RPMI8226 (cell line): Measurements from ENCODE around the gene STOML1.

Experiments
- DNase-seq: peaks from one replicate; pipeline ENCODE4 v3.0.0-alpha.2; 2015

STOML1 gene

DNA sequence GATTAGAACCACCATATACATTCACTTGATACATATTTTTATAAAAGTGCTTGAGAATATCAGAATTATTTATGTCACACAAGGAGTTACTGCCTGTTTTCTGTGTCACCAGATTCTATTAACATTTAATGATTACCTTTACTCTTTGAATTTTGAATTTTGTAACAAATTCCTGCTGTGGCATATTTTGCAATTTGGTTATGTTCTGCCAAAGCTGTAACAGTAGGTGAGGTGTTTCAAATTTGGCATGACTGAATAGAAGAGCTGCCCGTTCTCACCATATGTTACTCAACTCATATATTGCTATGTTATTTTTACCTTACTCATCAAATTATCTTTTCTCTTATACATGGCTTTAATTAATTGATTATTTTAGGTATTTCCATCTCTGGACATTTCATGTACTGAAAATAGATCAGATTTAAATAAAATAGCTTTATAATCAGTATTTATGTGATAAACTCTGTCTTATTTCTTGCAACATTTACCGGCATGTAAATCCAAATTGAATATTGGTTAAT lies 21.3 kb upstream of the STOML1 start:
- no peak for DNase-seq

DNA sequence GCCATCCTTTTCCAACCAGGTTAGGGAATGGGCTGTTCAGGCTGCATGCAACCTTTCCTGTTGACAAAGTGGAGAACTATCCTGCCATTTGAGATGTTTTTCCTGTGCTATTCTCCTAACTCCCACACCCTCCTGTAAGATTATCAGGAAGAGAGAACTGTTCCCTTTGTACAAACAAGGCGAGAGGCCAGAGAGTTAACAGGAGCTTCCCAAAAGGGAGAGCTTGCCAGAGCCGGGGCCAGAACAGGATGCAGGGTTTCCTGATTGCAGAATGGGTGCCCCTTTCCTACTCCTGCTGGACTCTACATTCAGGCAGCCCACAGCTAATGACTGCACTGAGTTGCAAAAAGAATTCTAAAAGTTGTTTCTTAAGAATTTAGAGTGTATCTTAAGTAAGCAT lies 19.5 kb upstream of the STOML1 start:
- DNase-seq = no peak

DNA sequence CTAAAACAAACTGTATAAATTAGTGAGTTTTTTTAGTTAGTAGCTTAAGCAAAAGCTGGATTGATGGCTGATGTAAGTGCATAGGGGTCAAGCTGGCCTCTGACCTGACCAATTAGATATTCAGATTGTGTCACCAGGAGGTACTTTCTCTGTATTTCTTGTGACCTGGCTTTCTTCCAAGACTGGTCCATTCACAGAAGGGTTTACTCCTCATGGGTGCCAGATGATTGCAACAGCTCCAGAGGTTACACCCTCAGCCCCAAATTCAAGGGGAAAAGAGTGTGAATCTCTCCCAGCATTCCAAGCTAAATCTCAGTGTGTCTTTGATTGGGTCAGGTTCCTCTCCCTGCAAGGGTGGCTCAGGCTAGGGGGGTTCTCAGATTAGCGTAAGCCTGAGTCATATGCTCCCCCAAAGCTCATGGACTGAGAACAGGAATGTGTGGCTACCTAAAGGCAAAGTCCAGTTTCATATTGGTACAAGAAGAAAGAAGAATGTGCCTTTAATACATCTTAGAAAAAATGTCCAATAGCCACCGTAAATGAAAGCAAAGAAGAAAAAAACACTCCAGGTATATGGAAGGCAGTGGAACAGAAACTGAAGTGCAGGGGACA lies 18.9 kb upstream of the STOML1 start:
- DNase-seq = no peak

DNA sequence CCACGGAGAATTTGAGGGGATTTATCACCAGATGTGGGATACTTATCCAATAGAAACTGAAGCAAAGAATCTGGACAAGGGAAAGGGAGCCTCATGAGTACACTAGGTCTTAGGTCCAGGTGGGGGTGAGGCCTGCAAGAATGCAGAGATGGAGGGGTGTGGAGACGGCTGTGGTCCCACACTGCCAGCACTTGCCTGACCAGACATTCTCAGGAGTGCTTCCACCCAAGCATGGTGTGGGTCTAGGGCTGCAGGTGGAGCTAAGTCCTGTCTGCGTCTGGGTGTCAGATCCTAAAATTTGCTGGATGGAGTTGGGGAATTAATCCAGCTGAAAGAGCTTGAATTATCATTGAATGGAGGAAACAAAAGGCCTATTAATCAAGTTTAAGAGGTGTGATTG lies 16.8 kb upstream of the STOML1 start:
- no peak for DNase-seq

DNA sequence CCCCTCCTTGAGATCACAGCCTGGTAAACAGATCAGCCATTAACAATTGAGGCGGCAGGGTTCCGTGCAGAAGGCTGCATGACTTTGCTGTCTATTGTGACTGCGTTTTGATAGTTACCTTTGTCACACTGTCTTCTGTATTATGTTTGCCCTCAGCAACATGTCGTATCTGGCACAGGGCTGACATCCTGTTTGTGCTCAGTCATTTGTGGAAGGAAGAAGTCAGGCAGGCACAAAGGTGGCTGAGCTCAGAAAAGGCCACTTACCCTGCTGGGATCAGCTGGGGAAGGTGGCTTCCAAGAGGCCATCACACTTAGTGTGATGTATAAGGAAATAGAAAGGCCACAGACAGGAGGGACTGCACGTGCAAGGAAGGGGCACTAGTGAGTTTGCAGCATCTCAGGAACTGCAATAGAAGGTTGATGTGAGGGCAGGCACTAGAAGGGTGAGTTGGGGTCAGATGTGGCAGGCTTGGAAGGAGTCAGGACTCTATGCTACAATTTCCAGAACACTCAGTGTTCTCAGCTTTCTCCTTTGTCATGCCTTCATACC lies 15.8 kb upstream of the STOML1 start:
- DNase-seq = no peak

DNA sequence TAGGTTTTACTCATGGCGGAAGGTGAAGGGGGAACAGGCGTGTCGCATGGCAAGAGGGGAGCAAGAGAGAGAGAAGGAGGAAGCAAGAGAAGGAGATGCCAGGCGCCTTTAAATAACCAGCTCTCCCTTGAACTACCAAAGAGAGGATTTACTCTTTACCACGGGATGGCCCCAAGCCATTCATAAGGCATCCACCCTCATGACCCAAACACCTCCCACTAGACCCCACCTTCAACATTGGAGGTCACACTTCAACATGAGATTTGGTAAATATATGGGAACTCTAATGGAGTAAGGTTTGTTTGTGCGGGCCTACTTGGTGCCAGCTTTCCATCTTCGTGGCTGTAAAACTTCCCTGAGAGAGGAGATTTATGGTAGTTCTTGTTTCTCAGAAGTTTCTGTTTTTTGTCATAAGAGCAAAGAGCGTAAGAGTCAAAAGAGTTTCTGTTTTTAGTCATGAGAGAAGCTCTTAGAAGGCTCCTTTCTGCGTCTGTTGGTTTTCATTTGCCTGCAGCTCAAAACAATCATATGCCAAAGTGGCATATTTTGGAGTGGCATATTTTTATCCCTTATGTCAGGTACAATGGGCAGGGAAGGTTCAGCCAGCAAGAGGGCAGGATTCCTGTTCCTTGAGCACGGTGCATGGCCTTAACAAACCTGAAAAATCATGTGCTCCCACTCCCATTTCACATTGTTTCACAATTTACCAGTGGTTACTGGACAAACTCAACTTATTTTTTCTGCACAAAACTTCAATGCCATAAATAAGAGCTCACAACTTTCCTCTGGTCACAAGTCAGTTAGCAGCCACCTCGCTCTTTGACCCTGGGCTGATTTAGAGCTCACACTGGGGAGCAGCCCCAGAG lies 14.9 kb upstream of the STOML1 start:
- DNase-seq = no peak

DNA sequence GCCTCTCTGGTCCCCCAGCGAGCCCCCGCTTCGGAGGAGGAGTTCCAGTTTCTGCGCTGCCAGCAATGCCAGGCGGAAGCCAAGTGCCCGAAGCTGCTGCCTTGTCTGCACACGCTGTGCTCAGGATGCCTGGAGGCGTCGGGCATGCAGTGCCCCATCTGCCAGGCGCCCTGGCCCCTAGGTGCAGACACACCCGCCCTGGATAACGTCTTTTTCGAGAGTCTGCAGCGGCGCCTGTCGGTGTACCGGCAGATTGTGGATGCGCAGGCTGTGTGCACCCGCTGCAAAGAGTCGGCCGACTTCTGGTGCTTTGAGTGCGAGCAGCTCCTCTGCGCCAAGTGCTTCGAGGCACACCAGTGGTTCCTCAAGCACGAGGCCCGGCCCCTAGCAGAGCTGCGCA lies 5.9 kb upstream of the STOML1 start:
- no peak for DNase-seq

DNA sequence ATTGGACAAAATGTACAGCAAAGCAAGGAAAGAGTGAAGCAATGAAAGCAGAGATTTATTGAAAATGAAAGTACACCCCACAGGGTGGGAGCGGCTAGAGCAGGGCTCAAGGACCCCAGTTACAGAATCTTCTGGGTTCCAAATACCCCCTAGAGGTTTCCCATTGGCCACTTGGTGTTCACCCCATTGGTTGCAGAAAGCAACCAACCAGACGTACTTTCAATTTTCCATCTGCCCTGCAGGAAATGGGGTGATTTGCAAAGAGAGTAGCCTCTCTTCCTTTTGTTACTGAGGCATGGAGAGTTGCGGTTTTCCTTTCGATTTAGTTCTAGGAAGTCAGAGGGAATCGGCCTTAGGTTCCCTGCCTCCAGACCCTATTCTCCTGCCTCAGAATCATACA lies 4.8 kb upstream of the STOML1 start:
- peak; percentile 71 for DNase-seq

DNA sequence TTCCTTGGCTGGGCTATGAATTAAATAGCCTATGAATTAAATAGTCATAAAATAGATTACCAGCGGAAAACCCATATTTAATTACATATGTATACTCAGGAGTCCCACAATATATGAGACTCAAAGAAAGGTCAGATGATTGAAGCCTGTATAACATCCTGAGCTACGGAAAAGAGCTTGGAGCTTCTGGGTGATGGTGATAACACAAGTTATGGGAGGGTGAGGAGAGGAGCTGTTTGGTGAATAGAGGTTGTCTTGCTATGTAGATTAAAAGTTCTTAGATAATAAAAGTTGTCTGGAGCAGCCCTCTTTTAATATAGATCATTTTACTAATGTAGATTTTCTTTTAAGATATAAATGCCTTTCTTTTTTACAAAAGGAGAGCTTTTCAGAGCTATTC lies 4.2 kb upstream of the STOML1 start:
- DNase-seq = no peak

DNA sequence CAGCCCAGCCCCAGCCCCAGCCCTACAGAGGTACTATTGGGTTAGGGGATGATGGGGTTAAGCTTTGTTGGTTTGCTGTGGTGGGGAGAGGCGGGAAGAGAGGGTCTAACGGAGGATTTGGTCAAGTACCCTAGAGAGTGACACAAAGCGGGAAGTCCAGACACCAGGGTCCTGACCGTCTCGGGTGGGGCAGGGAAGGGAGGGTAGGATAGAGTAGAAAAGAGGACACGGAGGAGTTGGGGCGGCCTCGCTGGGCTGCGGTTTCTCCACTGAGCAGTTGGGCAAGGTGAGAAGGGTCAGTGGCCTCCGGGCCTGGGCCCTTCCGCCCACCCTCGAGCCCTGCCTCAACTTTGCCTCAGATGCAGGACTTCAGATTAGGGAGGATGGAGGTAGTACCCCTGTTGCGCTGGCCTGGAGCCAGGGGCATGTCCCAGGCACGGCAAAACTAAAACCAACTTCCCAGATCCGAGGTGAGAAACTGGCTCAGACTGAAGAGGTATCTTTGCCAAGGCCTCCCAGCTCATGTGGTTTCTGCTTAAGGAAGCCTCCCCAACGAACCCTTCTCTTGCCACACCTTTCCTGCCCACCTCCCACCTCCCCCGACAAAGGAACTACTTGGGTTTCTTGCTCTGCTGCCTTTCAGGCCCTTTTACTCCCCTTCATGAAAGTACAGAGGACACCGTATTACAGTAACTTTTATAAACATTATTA lies 3.0 kb upstream of the STOML1 start:
- peak; percentile 77 for DNase-seq

DNA sequence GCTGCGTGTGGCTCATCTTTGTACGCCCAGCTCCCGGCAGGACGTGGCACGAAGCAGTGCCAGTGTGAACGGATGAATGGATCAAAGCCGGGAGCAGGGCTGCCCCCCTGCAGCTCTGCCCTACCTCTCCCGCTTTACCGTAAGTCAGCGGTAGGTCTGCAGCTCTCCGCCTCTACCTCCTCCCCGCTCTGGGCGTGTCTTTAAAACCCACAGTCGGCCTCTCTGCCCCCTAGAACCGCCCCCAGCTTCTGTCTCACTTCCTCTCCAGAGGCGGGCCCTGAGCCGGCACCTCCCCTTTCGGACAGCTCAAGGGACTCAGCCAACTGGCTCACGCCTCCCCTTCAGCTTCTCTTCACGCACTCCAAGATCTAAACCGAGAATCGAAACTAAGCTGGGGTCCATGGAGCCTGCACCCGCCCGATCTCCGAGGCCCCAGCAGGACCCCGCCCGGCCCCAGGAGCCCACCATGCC lies 2.4 kb upstream of the STOML1 start, which contains the start of gene PML:
PML (plus strand) TSS at position 304 of the 471 bp plus-strand sequence; CDS start at position 401, 97 bp downstream.
- DNase-seq = peak; percentile 100

DNA sequence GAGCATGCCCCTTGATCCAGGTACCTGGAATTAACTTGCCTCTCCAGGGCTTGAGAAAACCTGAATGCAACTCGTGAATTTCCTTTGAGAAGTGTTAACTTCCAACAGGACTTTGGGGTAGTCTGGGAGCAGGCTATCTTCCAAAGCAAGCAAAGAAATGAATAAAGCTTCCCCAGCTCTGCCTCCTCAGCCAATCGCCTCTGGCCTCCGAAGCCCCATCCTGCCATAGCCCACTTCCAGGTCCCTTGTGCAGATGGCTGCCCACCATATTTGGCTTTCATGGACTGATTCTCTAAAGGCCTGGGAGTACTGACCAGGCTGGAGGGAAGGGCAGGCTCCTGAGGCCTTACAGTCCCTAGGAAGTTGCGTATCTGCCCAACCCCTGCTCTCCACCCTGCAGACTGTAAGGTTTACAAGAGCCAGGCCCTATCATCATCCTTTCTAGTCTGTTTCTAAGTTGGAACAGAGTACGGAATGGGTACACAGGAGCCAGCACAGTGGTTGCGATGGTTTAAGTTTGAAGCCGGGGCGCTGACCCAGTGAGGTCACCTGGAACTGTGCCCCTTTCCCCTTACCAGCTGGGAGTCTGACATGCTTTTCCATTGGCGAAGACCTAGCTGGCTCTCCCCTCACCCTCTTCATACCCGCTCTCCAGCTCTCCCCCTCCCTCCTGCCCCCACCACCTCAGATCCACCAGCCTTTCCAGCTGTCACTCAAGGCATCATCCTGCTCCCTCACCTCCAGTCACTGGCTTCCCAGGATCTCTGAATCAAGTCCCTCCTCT lies 1.3 kb upstream of the STOML1 start:
- no peak for DNase-seq

DNA sequence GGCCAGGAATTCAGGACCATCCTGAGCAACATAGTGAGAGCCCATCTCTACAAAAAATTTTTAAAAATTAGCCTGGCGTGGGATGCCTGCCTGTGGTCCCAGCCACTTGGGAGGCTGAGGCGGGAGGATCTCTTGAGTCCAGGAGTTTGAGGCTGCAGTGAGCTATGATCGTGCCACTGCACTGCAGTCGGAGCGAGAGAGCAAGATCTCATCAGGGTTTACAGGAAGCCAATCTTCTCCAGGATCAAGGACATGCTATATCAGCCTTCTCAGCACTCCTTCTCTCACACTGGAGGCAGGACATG lies 451 bp upstream of the STOML1 start:
- DNase-seq = no peak

DNA sequence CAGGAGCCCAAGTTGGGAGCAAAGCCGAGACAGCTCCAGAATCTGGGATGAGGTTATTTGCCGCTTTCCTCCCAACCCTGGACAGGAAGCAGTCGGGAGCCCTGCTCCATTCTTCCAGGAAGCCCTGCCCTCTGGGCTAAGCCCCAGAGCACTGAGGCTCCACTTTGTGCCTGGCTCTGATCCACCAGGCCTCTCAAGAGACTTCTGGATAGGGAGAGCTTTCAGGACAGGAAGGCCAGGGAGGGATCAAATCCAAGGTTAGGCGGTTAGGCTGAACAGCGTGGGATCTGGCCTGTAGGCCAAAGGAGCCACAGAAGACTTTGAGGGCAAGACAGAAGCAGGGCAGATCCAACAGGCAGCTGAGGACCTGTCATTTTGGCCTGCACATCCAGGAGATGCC lies 835 bp downstream of the STOML1 start:
- no peak for DNase-seq

DNA sequence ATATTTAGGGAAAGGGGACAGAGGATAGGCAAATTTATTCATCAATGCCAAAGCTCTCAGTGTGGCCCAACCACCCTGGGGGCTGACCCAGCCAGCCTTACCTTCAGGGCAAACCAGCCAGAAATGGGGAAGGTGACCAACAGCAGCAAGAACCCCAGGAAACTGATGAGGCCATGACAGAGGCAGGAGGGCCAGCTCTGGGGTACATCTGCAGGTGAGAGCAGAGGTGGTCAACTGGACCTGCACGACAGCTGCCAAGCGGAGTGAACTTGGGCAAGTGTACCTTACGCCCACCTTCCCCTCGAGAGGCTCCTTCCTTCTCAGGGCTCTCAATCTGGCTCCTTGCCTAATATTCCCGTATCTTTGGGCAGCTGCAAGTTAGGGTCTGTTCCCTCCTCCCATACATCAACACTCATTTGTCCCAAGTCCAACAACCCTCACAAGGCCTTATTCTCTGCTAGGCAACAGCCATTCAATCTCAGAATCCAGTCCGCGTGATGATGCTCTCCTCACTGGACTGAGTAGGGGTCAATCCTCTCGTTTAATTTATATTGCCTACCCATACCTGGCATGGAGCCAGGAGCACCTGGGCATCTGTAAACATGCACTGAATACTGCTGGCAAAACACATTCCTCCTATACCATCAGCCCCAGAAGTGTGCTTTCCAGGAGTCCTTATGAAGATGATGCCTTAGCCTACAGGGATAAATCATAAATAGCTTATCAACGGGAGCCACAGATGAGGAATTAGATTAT lies 1.7 kb downstream of the STOML1 start:
- DNase-seq = peak; percentile 66

DNA sequence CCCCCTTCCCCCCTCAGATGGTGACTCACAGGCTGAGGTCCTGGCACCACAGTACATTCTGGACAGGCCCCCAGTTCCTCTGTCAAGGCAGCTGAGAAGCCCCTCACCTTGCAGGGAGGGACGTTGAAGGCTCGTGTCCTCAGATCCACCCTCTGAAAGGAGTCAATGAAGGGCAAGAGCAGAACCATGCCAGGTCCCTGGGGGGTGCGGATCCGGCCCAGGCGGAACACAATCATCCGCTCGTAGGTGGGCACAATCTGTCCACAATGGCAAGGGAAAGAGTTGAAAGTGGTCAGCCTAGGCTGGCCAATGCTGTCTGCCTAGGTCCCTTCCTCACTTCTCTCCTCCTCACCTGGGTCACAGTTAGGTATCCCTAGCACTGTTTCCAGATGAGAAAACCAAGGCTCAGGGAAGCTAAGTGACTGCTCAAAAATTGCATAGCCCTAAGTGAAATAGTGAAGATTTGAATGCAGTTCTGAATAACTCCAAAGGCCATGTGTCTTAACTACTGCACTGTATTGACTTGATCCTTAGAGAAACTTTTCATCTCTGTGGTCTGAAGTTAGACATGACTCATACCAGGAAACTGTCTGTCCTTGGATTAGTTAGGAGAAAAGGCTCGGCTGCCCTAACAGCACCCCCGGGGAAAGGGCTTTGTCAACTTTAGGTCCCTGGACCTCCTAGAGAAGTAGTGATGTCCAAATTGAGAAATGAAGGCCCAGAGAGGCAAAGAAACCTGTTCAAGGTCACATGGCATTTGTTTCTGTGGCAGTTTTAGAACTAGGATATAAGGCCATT lies 2.9 kb downstream of the STOML1 start:
- no peak for DNase-seq

DNA sequence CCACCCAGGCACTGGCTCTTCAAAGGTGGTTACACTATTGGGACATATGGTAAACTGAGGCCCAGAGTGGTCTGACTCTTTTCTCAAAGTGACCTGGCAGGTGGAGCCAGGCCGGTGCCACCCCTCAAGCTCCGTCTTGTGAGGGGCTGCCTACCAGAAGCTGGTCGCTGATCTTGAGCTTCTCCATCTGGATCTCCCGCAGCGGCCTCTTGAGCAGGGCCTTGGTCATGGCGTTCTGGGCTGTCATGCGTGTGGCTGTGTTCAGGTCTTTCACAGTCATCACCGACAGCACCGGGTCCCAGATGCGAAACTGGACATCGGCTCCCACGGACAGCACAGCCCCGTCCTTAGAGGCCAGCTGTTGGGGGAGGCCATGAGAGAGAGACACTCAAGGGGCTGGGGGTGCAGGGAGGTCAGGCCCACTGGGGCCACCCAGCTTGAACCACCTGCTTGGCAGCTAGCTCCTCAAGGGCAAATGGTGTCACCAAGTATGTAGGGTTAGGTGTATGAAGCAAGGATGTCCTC lies 3.6 kb downstream of the STOML1 start:
- DNase-seq = no peak

DNA sequence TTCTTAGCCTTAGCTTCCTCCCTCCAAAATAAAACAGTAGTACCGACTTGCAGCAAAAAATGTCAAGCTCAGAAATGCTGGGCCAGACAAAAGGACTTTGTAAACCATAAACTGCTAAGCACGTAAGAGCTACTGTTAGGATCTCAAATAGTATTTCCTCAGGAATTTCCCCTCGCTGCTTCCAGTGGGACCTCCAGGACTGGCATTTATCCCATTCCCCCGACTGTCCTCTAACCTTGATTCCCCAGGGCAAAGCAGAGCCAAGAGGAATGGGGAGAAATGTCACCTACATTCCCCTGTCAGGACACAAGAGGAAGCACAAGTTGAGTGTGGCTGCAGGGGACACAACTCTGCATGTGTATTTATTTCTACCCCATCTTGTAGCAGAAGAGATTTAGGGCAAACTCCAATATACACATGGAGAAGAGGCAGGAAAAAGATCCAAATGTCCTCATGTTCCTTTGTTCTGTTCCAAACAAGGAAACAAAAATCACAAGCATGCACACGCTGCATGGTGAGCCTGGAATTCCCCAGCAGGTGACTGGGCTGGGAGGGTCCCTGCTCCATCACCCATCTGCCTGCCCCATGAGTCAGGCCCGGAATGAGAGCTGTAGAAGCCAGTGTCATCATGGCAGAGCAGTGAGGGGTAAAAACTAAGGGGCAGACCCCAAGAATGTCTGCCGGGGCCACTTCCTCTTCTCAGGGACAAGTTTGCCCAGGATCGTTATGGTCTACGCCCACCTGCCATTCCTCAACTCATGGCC lies 4.2 kb downstream of the STOML1 start:
- DNase-seq = no peak

DNA sequence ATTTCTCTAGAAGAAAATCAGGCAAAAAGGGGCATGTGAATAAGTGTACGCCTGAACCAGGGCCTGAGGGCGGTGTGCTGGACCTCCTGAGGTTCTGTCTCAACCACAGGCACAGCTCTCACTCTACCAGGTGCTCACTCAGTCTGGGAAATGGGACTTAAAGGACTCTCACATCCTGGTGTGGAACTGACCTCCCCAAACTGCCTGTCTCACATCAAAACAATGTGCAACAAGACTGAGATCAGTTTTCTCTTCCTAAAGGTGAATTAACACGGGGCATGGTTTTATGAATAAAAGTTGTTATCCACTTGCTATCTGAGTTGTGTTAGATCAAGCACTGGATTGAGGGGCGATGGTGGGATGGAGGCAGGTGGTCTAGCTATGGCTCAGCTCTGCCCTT lies 4.8 kb downstream of the STOML1 start:
- no peak for DNase-seq

DNA sequence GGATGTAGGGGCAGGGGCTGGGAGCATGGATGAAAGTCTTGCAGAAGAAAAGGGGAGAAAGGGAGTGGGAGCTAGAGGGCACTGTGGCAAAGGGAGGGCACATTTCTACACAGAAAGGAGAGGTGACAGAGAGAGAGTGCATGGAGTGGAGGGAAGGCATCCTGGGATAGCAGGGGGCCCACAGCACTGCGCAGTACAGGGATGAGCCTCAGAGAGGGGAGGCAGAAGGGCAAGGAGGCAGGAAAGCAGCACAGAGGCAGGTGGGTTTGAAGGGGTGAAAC lies 5.4 kb downstream of the STOML1 start:
- no peak for DNase-seq
